GM11168 (cell line): ENCODE measurements around the gene CACNA2D3.

Experiments used
- in situ Hi-C: fragments of 300-500 bp; cut with MboI; formaldehyde crosslinking; loops from one replicate; pipeline ENCODE4 v1.12.0; 2022; ENCODE audit warnings: low sequenced_read_pairs; ENCODE audit not compliant: unreplicated experiment

Gene CACNA2D3

GRCh38 chr3:54541369-54541768 is 419.0 kb downstream of the CACNA2D3 start:
- in situ Hi-C loops: no loop called here

- in situ Hi-C loops: no loop called here
Observed at GRCh38 chr3:54543446-54543845, 421.1 kb downstream of the CACNA2D3 start.

- in situ Hi-C loops: no loop called here
Observed at GRCh38 chr3:54547051-54547450, 424.7 kb downstream of the CACNA2D3 start.

GRCh38 chr3:54547846-54548245 is 425.5 kb downstream of the CACNA2D3 start:
- in situ Hi-C loops: no loop called here

GRCh38 chr3:54549607-54550220 is 427.4 kb downstream of the CACNA2D3 start:
- in situ Hi-C loops: no loop called here

- in situ Hi-C loops: no loop called here
Observed at GRCh38 chr3:54550221-54550977, 428.0 kb downstream of the CACNA2D3 start.

GRCh38 chr3:54556630-54557029 is 434.3 kb downstream of the CACNA2D3 start:
- in situ Hi-C loops: no loop called here

- in situ Hi-C loops: no loop called here
Observed at GRCh38 chr3:54557538-54558428, 435.4 kb downstream of the CACNA2D3 start.

GRCh38 chr3:54563501-54564200 is 441.3 kb downstream of the CACNA2D3 start:
- in situ Hi-C loops: no loop called here

GRCh38 chr3:54564374-54564925 is 442.1 kb downstream of the CACNA2D3 start:
- in situ Hi-C loops: no loop called here

GRCh38 chr3:54565956-54566355 is 443.6 kb downstream of the CACNA2D3 start:
- in situ Hi-C loops: no loop called here

GRCh38 chr3:54567949-54568348 is 445.6 kb downstream of the CACNA2D3 start:
- in situ Hi-C loops: no loop called here

- in situ Hi-C loops: no loop called here
Observed at GRCh38 chr3:54570008-54570407, 447.7 kb downstream of the CACNA2D3 start.

GRCh38 chr3:54572197-54572895 is 450.0 kb downstream of the CACNA2D3 start:
- in situ Hi-C loops: no loop called here

GRCh38 chr3:54573858-54574257 is 451.5 kb downstream of the CACNA2D3 start:
- in situ Hi-C loops: no loop called here

- in situ Hi-C loops: no loop called here
Observed at GRCh38 chr3:54574906-54575617, 452.7 kb downstream of the CACNA2D3 start.

GRCh38 chr3:54575618-54575960 is 453.2 kb downstream of the CACNA2D3 start:
- in situ Hi-C loops: no loop called here

- in situ Hi-C loops: no loop called here
Observed at GRCh38 chr3:54577313-54577712, 455.0 kb downstream of the CACNA2D3 start.

GRCh38 chr3:54578417-54578816 is 456.1 kb downstream of the CACNA2D3 start:
- in situ Hi-C loops: no loop called here
